GM23248 (cell line): ENCODE data around the gene LYRM4. TPM values are rescaled to one million over a fixed set of nuclear protein-coding genes. Genes with fewer than 3 reads are reported as not detected.

Experiments
- DNase-seq: peaks from one replicate; pipeline ENCODE4 v3.0.0-alpha.2; 2015
- H2AFZ ChIP-seq: fragments of 200-600 bp; sonication (generic); 2 replicates; pipeline ENCODE4 v1.6.1; 2016; ENCODE audit warnings: antibody characterized with exemption
- H3F3A ChIP-seq: fragments of 200-600 bp; sonication (generic); 2 replicates; pipeline ENCODE4 v1.6.1; 2016; ENCODE audit warnings: mild to moderate bottlenecking, antibody characterized with exemption, mixed run types; ENCODE audit not compliant: insufficient read depth
- H3K27ac ChIP-seq: fragments of 200-600 bp; sonication (generic); 2 replicates; pipeline ENCODE4 v1.5.1; 2016; ENCODE audit warnings: mild to moderate bottlenecking
- H3K27me3 ChIP-seq: fragments of 200-600 bp; sonication (generic); replicated peaks from 2 replicates; pipeline ENCODE4 v1.6.1; 2016; ENCODE audit warnings: mild to moderate bottlenecking; ENCODE audit not compliant: insufficient read depth
- H3K36me3 ChIP-seq: fragments of 200-600 bp; sonication (generic); 2 replicates; pipeline ENCODE4 v1.6.1; 2016; ENCODE audit warnings: low read depth, mild to moderate bottlenecking
- H3K4me1 ChIP-seq: fragments of 200-600 bp; sonication (generic); 2 replicates; pipeline ENCODE4 v1.6.1; 2016; ENCODE audit warnings: mild to moderate bottlenecking; ENCODE audit not compliant: insufficient read depth
- H3K4me2 ChIP-seq: fragments of 200-600 bp; sonication (generic); one replicate; pipeline ENCODE4 v1.6.1; 2016; ENCODE audit warnings: mild to moderate bottlenecking; ENCODE audit not compliant: unreplicated experiment
- H3K4me3 ChIP-seq: fragments of 200-600 bp; sonication (generic); 2 replicates; pipeline ENCODE4 v1.5.1; 2016; ENCODE audit warnings: mild to moderate bottlenecking
- H3K79me2 ChIP-seq: fragments of 200-600 bp; sonication (generic); 2 replicates; pipeline ENCODE4 v1.6.1; 2016; ENCODE audit warnings: mild to moderate bottlenecking; ENCODE audit not compliant: insufficient read depth
- H3K9ac ChIP-seq: fragments of 200-600 bp; sonication (generic); 2 replicates; pipeline ENCODE4 v1.6.1; 2016; ENCODE audit warnings: mild to moderate bottlenecking
- H3K9me2 ChIP-seq: fragments of 200-600 bp; sonication (generic); 2 replicates; pipeline ENCODE4 v1.6.1; 2016; ENCODE audit warnings: mixed run types, mild to moderate bottlenecking, moderate library complexity; ENCODE audit not compliant: insufficient read depth
- H3K9me3 ChIP-seq: fragments of 200-600 bp; sonication (generic); one replicate; pipeline ENCODE4 v1.6.1; 2017; ENCODE audit warnings: low read depth
- H4K20me1 ChIP-seq: fragments of 200-600 bp; sonication (generic); 2 replicates; pipeline ENCODE4 v1.6.0; 2016; ENCODE audit not compliant: insufficient read depth
- EZH2 ChIP-seq: fragments of 200-600 bp; sonication (generic); IDR thresholded peaks from 2 replicates; pipeline ENCODE4 v1.6.1; 2018; ENCODE audit warnings: antibody characterized with exemption, mild to moderate bottlenecking; ENCODE audit not compliant: insufficient read depth, poor library complexity, severe bottlenecking
- EZH2phosphoT487 ChIP-seq: fragments of 200-600 bp; sonication (generic); IDR thresholded peaks from 2 replicates; pipeline ENCODE4 v1.6.1; 2018; ENCODE audit warnings: antibody characterized with exemption, moderate library complexity, mild to moderate bottlenecking, low read depth; ENCODE audit not compliant: insufficient read depth
- WGBS, 2 experiments: methylation state at CpG; one replicate each; pipeline ENCODE4 v1.1.6; 2015 to 2017; ENCODE audit warnings: low lambda C conversion rate in 2 of 2, low coverage in 1 of 2; ENCODE audit errors: missing lambda C conversion rate in 2 of 2; 5-methylcytosine and 5-hydroxymethylcytosine counted together
- in situ Hi-C: fragments of 300-500 bp; cut with MboI; formaldehyde crosslinking; loops from 2 replicates; pipeline ENCODE4 v1.15.0; 2020
- polyA plus RNA-seq: library from polyadenylated mRNA; unstranded; fragments of >200 nt; fragmentation: Nextera tagmentation; extraction: Ambion mirVana; gene quantifications from 2 replicates; pipeline ENCODE4 v1.2.1, GENCODE V29; 2016
- total RNA-seq: library from RNA; depleted of rRNA; stranded (reverse); fragments of >200 nt; shearing (Covaris generic); gene quantifications from 2 replicates; pipeline ENCODE4 v1.2.3, GENCODE V29; 2014

LYRM4 gene
- total and polyA plus RNA-seq, 2 experiments from 2014 or later: 27.1 to 28.0 TPM

DNA sequence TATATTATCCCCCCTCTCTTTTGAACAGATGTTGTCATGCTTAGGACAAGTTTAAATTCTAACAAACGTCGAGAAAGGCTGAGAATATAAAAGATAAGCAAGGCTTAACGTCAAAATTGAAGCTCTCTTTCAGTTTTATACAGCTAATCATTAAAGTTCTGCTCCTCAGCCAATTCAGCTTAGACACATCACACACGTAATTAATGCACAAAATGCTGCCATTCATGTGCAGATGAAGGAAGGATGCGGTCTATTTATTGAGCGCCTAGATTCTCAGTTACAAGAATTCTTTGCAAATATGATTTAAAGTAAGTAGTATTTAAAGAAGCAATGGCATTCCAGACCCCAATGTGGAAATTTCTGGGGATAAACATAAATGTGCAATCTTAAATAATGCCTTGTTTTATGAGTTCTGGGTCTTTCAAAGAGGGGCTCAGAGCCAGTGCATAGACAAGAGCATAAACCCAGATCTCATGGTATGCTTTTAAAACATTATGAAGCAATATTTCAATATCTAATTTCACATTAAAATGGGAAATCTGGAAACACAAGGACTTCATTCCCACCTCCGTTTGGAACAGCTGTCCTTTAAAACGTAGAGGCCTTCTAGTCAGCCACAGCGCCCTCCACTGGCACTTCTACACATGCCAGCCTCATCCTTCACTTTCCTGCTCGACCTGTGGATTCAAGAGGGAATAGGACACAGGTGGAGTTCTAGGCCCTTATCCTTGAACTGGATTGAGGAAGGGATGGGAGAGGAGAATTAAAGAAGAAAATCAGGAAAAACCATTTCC is 85.8 kb downstream of the LYRM4 start:
- no peak overlapping the region for H3K9ac ChIP-seq
- TF ChIP-seq EZH2 (no peak), EZH2phosphoT487 (no peak)
- DNase-seq: peak; percentile 24
- no peaks in the 10 kb centered on the region for H3K79me2 ChIP-seq
- no peaks in the 10 kb centered on the region for H4K20me1 ChIP-seq
- WGBS, 2 experiments: 71 to 76% methylated on average over 10 of the region's 10 CpGs
- H3F3A ChIP-seq: no peaks in the 10 kb centered on the region
- no peak overlapping the region for H3K27ac ChIP-seq
- H3K36me3 ChIP-seq: no peaks in the 10 kb centered on the region
- no peaks in the 10 kb centered on the region for H3K27me3 ChIP-seq
- no peaks in the 10 kb centered on the region for H3K9me2 ChIP-seq
- no peaks in the 10 kb centered on the region for H3K4me1 ChIP-seq
- no peak overlapping the region for H2AFZ ChIP-seq
- no peak overlapping the region for H3K4me3 ChIP-seq
- H3K9me3 ChIP-seq: no peaks in the 10 kb centered on the region
- in situ Hi-C loops: no loop called here
- H3K4me2 ChIP-seq: no peak overlapping the region

DNA sequence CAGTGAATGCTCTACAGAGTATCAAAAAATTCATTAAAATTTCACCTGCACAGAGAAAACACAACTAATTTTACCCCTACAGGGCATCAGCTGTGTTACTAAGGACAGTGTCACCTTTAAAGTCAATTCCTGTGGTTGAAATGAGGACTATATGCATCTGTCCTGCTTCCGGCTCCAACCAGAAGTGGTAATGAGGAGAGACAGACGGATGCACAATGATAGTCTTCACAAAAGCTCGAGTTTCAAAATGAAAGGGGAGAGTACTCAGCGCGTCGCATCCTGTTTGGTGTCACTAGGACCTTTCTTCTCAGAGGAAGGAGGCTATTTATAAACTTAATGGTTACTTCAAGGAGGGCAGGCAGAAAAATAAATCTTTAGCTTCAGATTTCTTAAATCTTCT is 86.5 kb downstream of the LYRM4 start:
- Histone ChIP-seq H3K27ac (no peak overlapping the region), H3K4me1 (no peaks in the 10 kb centered on the region), H3F3A (no peaks in the 10 kb centered on the region), H3K9me2 (no peaks in the 10 kb centered on the region), H3K36me3 (no peaks in the 10 kb centered on the region), H3K4me3 (no peak overlapping the region), H2AFZ (no peak overlapping the region), H3K27me3 (no peaks in the 10 kb centered on the region), H3K9ac (no peak overlapping the region), H3K9me3 (no peaks in the 10 kb centered on the region), H3K4me2 (no peak overlapping the region), H4K20me1 (no peaks in the 10 kb centered on the region), H3K79me2 (no peaks in the 10 kb centered on the region)
- in situ Hi-C loops: no loop called here
- no peak for DNase-seq
- 86 to 88% methylated on average over 6 of the region's 6 CpGs for WGBS, 2 experiments
- TF ChIP-seq EZH2phosphoT487 (no peak), EZH2 (no peak)

DNA sequence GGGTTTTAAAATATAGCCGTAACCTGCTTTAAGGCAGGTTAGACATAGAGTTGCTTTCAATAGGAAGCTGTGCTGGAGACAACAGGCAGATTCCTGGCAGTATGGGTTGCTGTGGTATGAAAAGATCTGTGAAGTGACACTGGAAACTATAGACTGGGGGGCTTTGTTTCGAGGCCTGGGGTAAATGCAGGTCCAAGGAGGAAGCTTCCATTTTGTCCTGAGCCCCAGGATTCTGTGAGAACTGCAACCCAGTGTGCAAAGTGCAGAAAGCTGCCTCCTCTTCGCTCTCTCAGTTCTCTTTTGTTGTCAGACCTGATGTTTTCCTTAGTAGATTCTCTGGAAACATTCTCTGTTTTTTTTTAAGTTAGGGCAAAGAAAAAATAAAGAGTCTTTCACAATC is 86.9 kb downstream of the LYRM4 start:
- H3K27ac ChIP-seq: no peak overlapping the region
- H2AFZ ChIP-seq: no peak overlapping the region
- H3K4me2 ChIP-seq: no peak overlapping the region
- WGBS, 2 experiments: 98 to 100% methylated on average over 3 of the region's 3 CpGs
- no peak for TF ChIP-seq EZH2phosphoT487
- TF ChIP-seq EZH2: no peak
- H3K27me3 ChIP-seq: no peaks in the 10 kb centered on the region
- no peaks in the 10 kb centered on the region for H4K20me1 ChIP-seq
- H3K9me2 ChIP-seq: no peaks in the 10 kb centered on the region
- no peak for DNase-seq
- no peaks in the 10 kb centered on the region for H3K36me3 ChIP-seq
- no peak overlapping the region for H3K4me3 ChIP-seq
- no peaks in the 10 kb centered on the region for H3K4me1 ChIP-seq
- in situ Hi-C loops: no loop called here
- no peaks in the 10 kb centered on the region for H3K9me3 ChIP-seq
- no peak overlapping the region for H3K9ac ChIP-seq
- H3K79me2 ChIP-seq: no peaks in the 10 kb centered on the region
- no peaks in the 10 kb centered on the region for H3F3A ChIP-seq

DNA sequence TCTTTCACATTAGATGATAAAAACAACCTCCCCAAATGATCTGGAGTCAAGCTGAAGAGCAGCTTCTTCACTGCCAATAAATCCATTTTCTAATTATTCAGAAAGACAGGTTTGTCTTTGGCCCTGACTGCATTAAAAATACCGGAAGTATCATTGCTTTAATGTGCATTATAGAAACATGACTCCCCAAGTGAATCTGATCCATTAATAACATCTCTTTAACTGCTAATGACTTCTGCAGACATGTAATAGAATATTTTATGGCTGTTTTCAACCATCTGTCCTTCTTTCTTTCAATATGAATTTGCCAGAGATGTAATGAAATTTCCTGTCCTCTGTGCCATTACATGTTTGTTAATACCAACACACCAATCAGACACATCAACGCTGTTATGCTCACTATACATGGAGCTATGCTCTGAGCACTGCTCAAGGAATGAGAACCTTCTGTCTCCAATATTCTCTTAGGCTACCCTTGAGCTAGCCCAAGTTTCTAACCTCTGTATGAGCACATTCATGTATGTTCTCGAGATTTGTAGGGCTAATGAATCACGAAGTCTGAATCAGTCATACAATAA is 87.8 kb downstream of the LYRM4 start:
- no peak for DNase-seq
- Histone ChIP-seq H2AFZ (no peak overlapping the region), H3K4me2 (no peak overlapping the region), H3K27me3 (no peaks in the 10 kb centered on the region), H3K4me1 (no peaks in the 10 kb centered on the region), H3K4me3 (no peak overlapping the region), H4K20me1 (no peaks in the 10 kb centered on the region), H3K27ac (no peak overlapping the region), H3K79me2 (no peaks in the 10 kb centered on the region), H3F3A (no peaks in the 10 kb centered on the region), H3K9me2 (no peaks in the 10 kb centered on the region), H3K9me3 (no peaks in the 10 kb centered on the region), H3K9ac (no peak overlapping the region), H3K36me3 (no peaks in the 10 kb centered on the region)
- 68 to 70% methylated on average over 4 of the region's 4 CpGs for WGBS, 2 experiments
- TF ChIP-seq EZH2: no peak
- TF ChIP-seq EZH2phosphoT487: no peak
- in situ Hi-C loops: no loop called here
